H1 (cell line): ENCODE measurements around the gene DDB1. TPM values are rescaled to one million over a fixed set of nuclear protein-coding genes. Genes with fewer than 3 reads are reported as not detected.

ENCODE experiments used
- CTCF ChIA-PET: fragments of 300-600 bp; sonication (Branson Sonifier 250); formaldehyde crosslinking; loops from one replicate; lab custom pipeline; 2021; ENCODE audit not compliant: partially characterized antibody; lab: Charles Lee
- POLR2A ChIA-PET: fragments of 300-600 bp; sonication (Branson Sonifier 250); formaldehyde crosslinking; loops from one replicate; lab custom pipeline; 2021; ENCODE audit warnings: inconsistent platforms; ENCODE audit not compliant: partially characterized antibody; lab: Charles Lee
- DNase-seq, 2 experiments: peaks; one replicate each; pipeline versions ENCODE4 v3.0.0 to v3.0.0-alpha.2; 2010 to 2022; ENCODE audit warnings: low spot score in 2 of 2, low read depth in 1 of 2, mixed read lengths in 1 of 2
- FAIRE-seq: peaks from 2 replicates; lab custom pipeline; 2011; peaks lifted over from hg19 to GRCh38; lab: Jason Lieb, UNC
- H2AFZ ChIP-seq: 2 replicates; pipeline ENCODE4 v1.8.1; 2012; ENCODE audit warnings: low read length, inconsistent platforms
- H2AK5ac ChIP-seq: 2 replicates; pipeline ENCODE4 v1.6.1; 2013; ENCODE audit warnings: low read depth, low read length
- H2BK120ac ChIP-seq: replicated peaks from 2 replicates; pipeline ENCODE3; 2013; ENCODE audit warnings: low read depth, low read length, inconsistent platforms
- H2BK12ac ChIP-seq: 2 replicates; pipeline ENCODE4 v1.6.1; 2013; ENCODE audit warnings: low read depth, low read length
- H2BK15ac ChIP-seq: 2 replicates; pipeline ENCODE4 v1.6.1; 2013; ENCODE audit warnings: low read length
- H2BK20ac ChIP-seq: 2 replicates; pipeline ENCODE4 v1.6.1; 2013; ENCODE audit warnings: low read length
- H2BK5ac ChIP-seq: 2 replicates; pipeline ENCODE4 v1.6.1; 2013; ENCODE audit warnings: low read depth, low read length
- H3K14ac ChIP-seq: 2 replicates; pipeline ENCODE4 v1.6.1; 2013; ENCODE audit warnings: inconsistent platforms; ENCODE audit not compliant: insufficient read length
- H3K18ac ChIP-seq: 2 replicates; pipeline ENCODE4 v1.6.1; 2013; ENCODE audit warnings: low read length; ENCODE audit errors: extremely low read depth
- H3K23ac ChIP-seq: 2 replicates; pipeline ENCODE4 v1.6.1; 2013; ENCODE audit warnings: inconsistent platforms; ENCODE audit not compliant: insufficient read length
- H3K23me2 ChIP-seq: 2 replicates; pipeline ENCODE4 v1.6.1; 2013; ENCODE audit warnings: low read depth, low read length
- H3K27ac ChIP-seq: 2 replicates; pipeline ENCODE4 v1.6.1; 2011; ENCODE audit warnings: low read depth, low read length, inconsistent platforms
- H3K27me3 ChIP-seq, 4 experiments: replicated peaks in 1 of 4; 1 replicate in 1 of 4; 2 replicates in 3 of 4; pipeline versions ENCODE4 v1.6.1 to v1.8.1; 2011 to 2013; ENCODE audit warnings: low read length in 3 of 4, mild to moderate bottlenecking in 3 of 4, inconsistent platforms in 2 of 4, mixed read lengths in 2 of 4, moderate library complexity in 1 of 4; ENCODE audit not compliant: control insufficient read depth in 3 of 4, insufficient read depth in 3 of 4; ENCODE audit errors: extremely low read depth in 1 of 4
- H3K36me3 ChIP-seq, 4 experiments: 2 replicates each; pipeline versions ENCODE4 v1.6.1 to v1.8.1; 2011 to 2013; ENCODE audit warnings: mild to moderate bottlenecking in 4 of 4, low read length in 3 of 4, moderate library complexity in 2 of 4, control low read depth in 1 of 4, inconsistent platforms in 1 of 4; ENCODE audit not compliant: insufficient read depth in 4 of 4, control insufficient read depth in 2 of 4
- H3K4ac ChIP-seq: replicated peaks from 2 replicates; pipeline ENCODE3; 2013; ENCODE audit warnings: low read length, low read depth, mixed read lengths, inconsistent platforms; ENCODE audit not compliant: insufficient read length
- H3K4me1 ChIP-seq, 4 experiments: replicated peaks in 1 of 4; 1 replicate in 1 of 4; 2 replicates in 3 of 4; pipeline versions ENCODE4 v1.6.1 to v1.8.1; 2011 to 2013; ENCODE audit warnings: low read length in 3 of 4, inconsistent platforms in 2 of 4, mixed read lengths in 1 of 4; ENCODE audit not compliant: insufficient read depth in 4 of 4, control insufficient read depth in 3 of 4
- H3K4me2 ChIP-seq, 2 experiments: 2 replicates each; pipeline versions ENCODE4 v1.6.1 to v1.8.1; 2011 to 2013; ENCODE audit warnings: low read depth in 2 of 2, low read length in 2 of 2, control low read depth in 1 of 2, inconsistent platforms in 1 of 2, mild to moderate bottlenecking in 1 of 2; ENCODE audit not compliant: insufficient read depth in 1 of 2
- H3K4me3 ChIP-seq, 4 experiments: fragments of 200-600, 300-600 bp in 1 of 4; sonication (generic), shearing (Covaris generic), sonication (Bioruptor Twin) in 1 of 4; 2 replicates each; pipeline versions ENCODE4 v1.5.1 to v1.8.1; 2011 to 2016; ENCODE audit warnings: low read length in 4 of 4, low read depth in 3 of 4, control low read depth in 2 of 4, inconsistent platforms in 2 of 4, mild to moderate bottlenecking in 2 of 4, mixed read lengths in 1 of 4, moderate library complexity in 1 of 4; ENCODE audit not compliant: insufficient read depth in 2 of 4; ENCODE audit errors: extremely low read depth in 1 of 4
- H3K56ac ChIP-seq: replicated peaks from 2 replicates; pipeline ENCODE3; 2013; ENCODE audit warnings: low read depth, mild to moderate bottlenecking, mixed read lengths, low read length, inconsistent platforms; ENCODE audit not compliant: insufficient read length
- H3K79me1 ChIP-seq: 2 replicates; pipeline ENCODE4 v1.6.1; 2013; ENCODE audit warnings: low read depth, low read length, control low read depth
- H3K79me2 ChIP-seq, 2 experiments: 2 replicates each; pipeline versions ENCODE4 v1.6.1 to v1.8.1; 2012 to 2013; ENCODE audit warnings: low read length in 2 of 2, mild to moderate bottlenecking in 2 of 2, inconsistent platforms in 1 of 2; ENCODE audit not compliant: insufficient read depth in 2 of 2, control insufficient read depth in 1 of 2
- H3K9ac ChIP-seq, 4 experiments: replicated peaks in 1 of 4; 1 replicate in 1 of 4; 2 replicates in 3 of 4; pipeline versions ENCODE4 v1.6.1 to v1.8.1; 2011 to 2013; ENCODE audit warnings: low read depth in 3 of 4, low read length in 3 of 4, control low read depth in 2 of 4, mild to moderate bottlenecking in 2 of 4, moderate library complexity in 2 of 4, inconsistent platforms in 1 of 4; ENCODE audit errors: extremely low read depth in 1 of 4
- H3K9me3 ChIP-seq, 2 experiments: 2 replicates each; pipeline versions ENCODE4 v1.6.1 to v1.8.1; 2012 to 2013; ENCODE audit warnings: mild to moderate bottlenecking in 2 of 2, moderate library complexity in 2 of 2, control low read depth in 1 of 2, inconsistent platforms in 1 of 2, low read depth in 1 of 2, low read length in 1 of 2, mixed read lengths in 1 of 2; ENCODE audit not compliant: insufficient read depth in 2 of 2
- H4K20me1 ChIP-seq, 2 experiments: replicated peaks in 1 of 2; 2 replicates each; pipeline versions ENCODE3 to v1.8.1; 2011 to 2013; ENCODE audit warnings: inconsistent platforms in 2 of 2, low read length in 2 of 2, mild to moderate bottlenecking in 1 of 2; ENCODE audit not compliant: insufficient read depth in 2 of 2, control insufficient read depth in 1 of 2
- H4K5ac ChIP-seq: 2 replicates; pipeline ENCODE4 v1.6.1; 2013; ENCODE audit warnings: low read length, low read depth, mixed read lengths, inconsistent platforms; ENCODE audit not compliant: insufficient read length
- H4K8ac ChIP-seq: 2 replicates; pipeline ENCODE4 v1.8.0; 2013; ENCODE audit warnings: mild to moderate bottlenecking, moderate library complexity, low read length, inconsistent platforms; ENCODE audit not compliant: insufficient read depth; ENCODE audit errors: extremely low read depth
- H4K91ac ChIP-seq: replicated peaks from 2 replicates; pipeline ENCODE3; 2013; ENCODE audit warnings: low read length, mixed read lengths, inconsistent platforms; ENCODE audit not compliant: insufficient read length
- CBX5 ChIP-seq: fragments of 300-800, 300-1000 bp; sonication (generic); IDR thresholded peaks from 2 replicates; pipeline ENCODE4 v1.7.1; 2016; ENCODE audit warnings: antibody characterized with exemption, low read length, low read depth
- EGR1 ChIP-seq: IDR thresholded peaks from 2 replicates; pipeline ENCODE4 v1.6.1; 2011; ENCODE audit warnings: low read depth, low read length, borderline replicate concordance
- MAX ChIP-seq: IDR thresholded peaks from 2 replicates; pipeline ENCODE4 v1.6.1; 2012; ENCODE audit warnings: inconsistent platforms
- POLR2AphosphoS5 ChIP-seq: IDR thresholded peaks from 2 replicates; pipeline ENCODE4 v1.6.1; 2011; ENCODE audit warnings: low read depth, low read length
- TAF7 ChIP-seq: optimal IDR thresholded peaks from 2 replicates; pipeline ENCODE3; 2011; ENCODE audit warnings: low read depth, mild to moderate bottlenecking, inconsistent platforms, low read length, moderate library complexity, borderline replicate concordance
- WGBS, 2 experiments: shearing (Covaris generic) in 1 of 2; methylation state at CpG; one replicate each; pipeline versions ENCODE4 v1.1.6 to v1.1.7; 2013 to 2015; ENCODE audit warnings: low lambda C conversion rate in 2 of 2, mixed read lengths in 2 of 2, inconsistent platforms in 1 of 2, low coverage in 1 of 2, missing lambda C conversion rate in 1 of 2; ENCODE audit not compliant: insufficient replicate concordance in 2 of 2, insufficient coverage in 1 of 2, insufficient read length in 1 of 2; ENCODE audit errors: extremely low coverage in 1 of 2, missing lambda C conversion rate in 1 of 2; 5-methylcytosine and 5-hydroxymethylcytosine counted together
- polyA plus RNA-seq, 7 experiments: library from polyadenylated mRNA; depleted of rRNA in 3 of 7; stranded (reverse) in 5 of 7; unstranded in 2 of 7; fragments of >200 nt in 5 of 7; fragments of 200-250 nt in 2 of 7; gene quantifications; 1 replicate in 5 of 7; 2 replicates in 1 of 7; 4 replicates in 1 of 7; pipeline versions ENCODE4 v1.2.1 to v1.2.3, GENCODE V29; 2011 to 2013; ENCODE audit warnings: missing spikeins in 2 of 7, mixed read lengths in 2 of 7
- total RNA-seq: library from RNA; stranded (reverse); fragmentation: NEBNext Ultra II Directional; extraction: Animal tissue kit (Norgen Biotek cat#: 25700); gene quantifications from 2 replicates; pipeline ENCODE4 v1.2.1, GENCODE V29; 2021

DDB1 gene
- total and polyA plus RNA-seq, 2 of the 8 experiments (the other 6 are each of a cell fraction or from before 2014, with no cell fraction given), result 275 to 306 TPM

DNA sequence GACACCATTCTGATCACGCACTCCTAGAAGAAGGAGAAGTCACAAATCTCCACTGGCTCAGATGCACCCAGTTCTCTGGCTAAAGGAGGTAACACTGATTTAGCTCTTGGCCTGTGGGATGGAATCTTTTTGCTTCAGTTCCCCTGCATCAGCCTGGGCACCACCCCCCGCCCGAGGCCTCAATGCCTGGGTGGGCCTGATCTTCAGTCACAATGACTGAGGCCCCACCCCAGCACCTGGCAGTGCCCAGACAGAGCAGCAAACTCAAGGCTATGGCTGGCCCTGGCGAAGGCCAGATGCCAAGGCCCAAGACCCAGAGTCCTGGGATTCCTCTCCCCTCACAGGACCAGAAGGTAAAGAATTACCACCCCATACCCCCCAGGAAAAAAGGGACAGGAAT lies 23.8 kb upstream of the DDB1 start:
- no peak overlapping the region for H3K14ac ChIP-seq
- no peak overlapping the region for H3K27ac ChIP-seq
- DNase-seq (no peak), FAIRE-seq (no peak)
- no peak overlapping the region for H2BK120ac ChIP-seq
- H3K4me3 ChIP-seq, result no peak overlapping the region
- H3K18ac ChIP-seq, result no peak overlapping the region
- H2AK5ac ChIP-seq, result no peak overlapping the region
- no peak overlapping the region for H2BK20ac ChIP-seq
- TF ChIP-seq EGR1 (no peak), MAX (no peak), POLR2AphosphoS5 (no peak), CBX5 (no peak), TAF7 (no peak)
- H3K56ac ChIP-seq, result no peak overlapping the region
- WGBS, 2 experiments, result 91% methylated on average over 4 of the region's 4 CpGs; no CpG with 5 or more reads in 1 of the 2 experiments
- H3K23ac ChIP-seq, result no peak overlapping the region
- H3K9me3 ChIP-seq, result no peaks in the 10 kb centered on the region
- H3K36me3 ChIP-seq, result peaks cover 0 to 4% (median 0%) of the 10 kb centered on the region in 4 experiments; a peak in 3 of 8 replicates
- H4K5ac ChIP-seq, result no peak overlapping the region
- no peak overlapping the region for H4K8ac ChIP-seq
- H3K9ac ChIP-seq, result no peak overlapping the region
- peaks cover 0 to 8% of the 10 kb centered on the region in 2 experiments; a peak in 1 of 4 replicates for H3K79me2 ChIP-seq
- H4K20me1 ChIP-seq, result peaks cover 0 to 3% of the 10 kb centered on the region in 2 experiments
- no peak overlapping the region for H2BK15ac ChIP-seq
- H3K27me3 ChIP-seq, result no peaks in the 10 kb centered on the region
- H3K4me2 ChIP-seq, result no peak overlapping the region
- no peak overlapping the region for H2AFZ ChIP-seq
- no peaks in the 10 kb centered on the region for H3K4me1 ChIP-seq
- POLR2A ChIA-PET, result interaction anchor here (1.4 to 39.7 kb wide), 4 partner anchors 4 to 39 kb away, joined by 3 to 1106 read pairs (median 607); partner anchors contain the start of genes CYB561A3, DDB1, TKFC and TMEM138
- H3K4ac ChIP-seq, result no peak overlapping the region
- H3K23me2 ChIP-seq, result peaks cover 6% of the 10 kb centered on the region; the same call in 1 of the 2 replicates
- CTCF ChIA-PET, result interaction anchor here (1.1 to 22.8 kb wide), 5 partner anchors 9 to 457 kb away, joined by 3 to 255 read pairs (median 10); partner anchors contain the start of genes DDB1 and TKFC
- H3K79me1 ChIP-seq, result peaks cover 2% of the 10 kb centered on the region
- H4K91ac ChIP-seq, result no peak overlapping the region
- H2BK12ac ChIP-seq, result no peak overlapping the region
- H2BK5ac ChIP-seq, result no peak overlapping the region
